ENCODE data around the gene ST6GAL1. TPM values are rescaled to one million over a fixed set of nuclear protein-coding genes. Genes with fewer than 3 reads are reported as not detected.

The ST6GAL1 gene
- total and polyA plus RNA-seq, 2 of the 8 experiments (the other 6 are each of a cell fraction or from before 2014, with no cell fraction given), result 62.8 to 80.9 TPM

GRCh38 chr3:186996356-186996755 lies 66.0 kb downstream of the ST6GAL1 start:
- Histone ChIP-seq H4K8ac (ENCODE audit: extremely low read depth, insufficient read depth, low read length) (no peak overlapping the region), H3K4ac (replicated peaks; ENCODE audit: insufficient read length, low read depth, low read length) (no peak overlapping the region), H4K20me1 (replicated peaks in 1 of 2; ENCODE audit: control insufficient read depth in 1 of 2, insufficient read depth in 2 of 2, low read length in 2 of 2) (peaks cover 0 to 3% of the 10 kb centered on the region in 2 experiments), H3K27ac (ENCODE audit: low read depth, low read length) (no peak overlapping the region), H3K9ac (replicated peaks in 1 of 4; ENCODE audit: extremely low read depth in 1 of 4, low read depth in 3 of 4, low read length in 3 of 4) (no peak overlapping the region), H3K4me2 (ENCODE audit: insufficient read depth in 1 of 2, low read depth in 2 of 2, low read length in 2 of 2) (no peak overlapping the region), H3K56ac (replicated peaks; ENCODE audit: insufficient read length, low read depth, low read length) (no peak overlapping the region), H2BK20ac (ENCODE audit: low read length) (peak overlapping the region; percentile 51; the same call in 1 of the 2 replicates), H2AFZ (ENCODE audit: low read length) (no peak overlapping the region), H2BK120ac (replicated peaks; ENCODE audit: low read depth, low read length) (no peak overlapping the region), H3K23ac (ENCODE audit: insufficient read length) (no peak overlapping the region), H2BK15ac (ENCODE audit: low read length) (0 out of 2 replicates have a peak overlapping the region, but pooled peaks have one; percentile 93), H3K27me3 (replicated peaks in 1 of 4; ENCODE audit: control insufficient read depth in 3 of 4, extremely low read depth in 1 of 4, insufficient read depth in 3 of 4, low read length in 3 of 4) (no peaks in the 10 kb centered on the region), H2AK5ac (ENCODE audit: low read depth, low read length) (0 out of 2 replicates have a peak overlapping the region, but pooled peaks have one; percentile 89), H3K4me1 (replicated peaks in 1 of 4; ENCODE audit: control insufficient read depth in 3 of 4, insufficient read depth in 4 of 4, low read length in 3 of 4) (peaks cover 2 to 17% (median 11%) of the 10 kb centered on the region in 4 experiments), H3K36me3 (ENCODE audit: control insufficient read depth in 2 of 4, insufficient read depth in 4 of 4, low read length in 3 of 4) (peaks cover 0 to 9% (median 5%) of the 10 kb centered on the region in 4 experiments; a peak in 4 of 8 replicates), H3K14ac (ENCODE audit: insufficient read length) (no peak overlapping the region), H3K18ac (ENCODE audit: extremely low read depth, low read length) (no peak overlapping the region), H3K79me1 (ENCODE audit: low read depth, low read length) (peaks cover 12% of the 10 kb centered on the region), H4K5ac (ENCODE audit: insufficient read length, low read depth, low read length) (no peak overlapping the region), H3K23me2 (ENCODE audit: low read depth, low read length) (peaks cover 2% of the 10 kb centered on the region; the same call in 1 of the 2 replicates), H3K79me2 (ENCODE audit: control insufficient read depth in 1 of 2, insufficient read depth in 2 of 2, low read length in 2 of 2) (peaks cover 0 to 30% of the 10 kb centered on the region in 2 experiments; a peak in 3 of 4 replicates), H3K9me3 (ENCODE audit: insufficient read depth in 2 of 2, low read depth in 1 of 2, low read length in 1 of 2) (no peaks in the 10 kb centered on the region), H2BK5ac (ENCODE audit: low read depth, low read length) (0 out of 2 replicates have a peak overlapping the region, but pooled peaks have one; percentile 22), H4K91ac (replicated peaks; ENCODE audit: insufficient read length, low read length) (peak overlapping the region; percentile 16), H3K4me3 (ENCODE audit: extremely low read depth in 1 of 4, insufficient read depth in 2 of 4, low read depth in 3 of 4, low read length in 4 of 4) (no peak overlapping the region), H2BK12ac (ENCODE audit: low read depth, low read length) (0 out of 2 replicates have a peak overlapping the region, but pooled peaks have one; percentile 0)
- ChIA-PET POLR2A (ENCODE audit: partially characterized antibody) (interaction anchor here (0.8 kb wide), 1 partner anchor 16 kb away, joined by 3 read pairs; no protein-coding TSS in a partner anchor), CTCF (ENCODE audit: partially characterized antibody) (interaction anchor here (0.6 to 1.4 kb wide), 2 partner anchors 11 to 17 kb away, joined by 3 to 5 read pairs; no protein-coding TSS in a partner anchor)
- DNase-seq (ENCODE audit: low read depth in 1 of 2, low spot score in 2 of 2), result no peak
- 85% methylated on average over 6 of the region's 6 CpGs; no CpG with 5 or more reads in 1 of the 2 experiments for WGBS, 2 experiments (ENCODE audit: extremely low coverage in 1 of 2, insufficient coverage in 1 of 2, insufficient read length in 1 of 2, insufficient replicate concordance in 2 of 2, low coverage in 1 of 2, low lambda C conversion rate in 2 of 2, missing lambda C conversion rate in 1 of 2)
- no peak for FAIRE-seq
- TF ChIP-seq KDM5A (IDR thresholded peaks at IDR 0.05; ENCODE audit: low read length) (no peak), SIN3A (conservative IDR thresholded peaks at IDR 0.05 in 1 of 2, IDR thresholded peaks at IDR 0.05 in 1 of 2; ENCODE audit: low read depth in 1 of 2, low read length in 2 of 2) (no peak), GABPA (IDR thresholded peaks at IDR 0.05; ENCODE audit: borderline replicate concordance, insufficient read depth, low read length) (no peak), SP1 (IDR thresholded peaks at IDR 0.05; ENCODE audit: low read depth, low read length) (no peak), SRF (IDR thresholded peaks at IDR 0.05; ENCODE audit: low read depth, low read length) (no peak), CHD1 (IDR thresholded peaks at IDR 0.05; ENCODE audit: low read depth, low read length) (no peak), JUND (IDR thresholded peaks at IDR 0.05; ENCODE audit: low read length) (no peak), CEBPB (IDR thresholded peaks at IDR 0.05; ENCODE audit: low read depth, low read length) (no peak), FOSL1 (IDR thresholded peaks at IDR 0.05; ENCODE audit: insufficient read depth, low read depth, low read length) (no peak), JUN (IDR thresholded peaks at IDR 0.05; ENCODE audit: low read depth, low read length) (no peak)

Data from H1 (cell line).